GM10266 (cell line): ENCODE results near the gene EPB41L2.

Experiments
- DNase-seq: peaks from one replicate; pipeline ENCODE4 v3.0.0; 2012; ENCODE audit errors: extremely low spot score
- TF ChIP-seq, protein P1 (sequence below): IDR thresholded peaks from 2 replicates; pipeline ENCODE4 v1.5.1; 2012; ENCODE audit warnings: mild to moderate bottlenecking, low read depth; ENCODE audit not compliant: control insufficient read depth, insufficient read depth; ENCODE audit errors: missing control alignments

Gene EPB41L2

DNA sequence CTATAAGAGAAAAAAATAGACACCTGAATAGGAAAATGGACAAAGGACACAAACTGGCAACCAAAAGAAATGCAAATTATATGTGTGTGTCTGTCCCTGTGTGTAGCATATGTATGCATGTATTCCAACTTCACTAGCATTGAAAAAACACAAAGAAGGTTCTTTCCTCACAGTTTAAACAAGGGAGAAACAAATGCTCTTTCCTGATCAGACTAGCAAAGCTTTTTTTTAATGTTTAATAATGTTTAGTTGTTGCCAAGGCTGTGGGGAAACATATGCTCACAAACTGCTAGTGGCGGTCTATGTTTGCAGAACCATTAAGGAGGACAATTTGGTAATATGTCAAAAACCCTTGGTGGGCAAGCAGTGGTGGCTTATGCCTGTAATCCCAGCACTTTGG is 213.5 kb downstream of the EPB41L2 start:
- no peak for DNase-seq
- TF ChIP-seq, protein P1, sequence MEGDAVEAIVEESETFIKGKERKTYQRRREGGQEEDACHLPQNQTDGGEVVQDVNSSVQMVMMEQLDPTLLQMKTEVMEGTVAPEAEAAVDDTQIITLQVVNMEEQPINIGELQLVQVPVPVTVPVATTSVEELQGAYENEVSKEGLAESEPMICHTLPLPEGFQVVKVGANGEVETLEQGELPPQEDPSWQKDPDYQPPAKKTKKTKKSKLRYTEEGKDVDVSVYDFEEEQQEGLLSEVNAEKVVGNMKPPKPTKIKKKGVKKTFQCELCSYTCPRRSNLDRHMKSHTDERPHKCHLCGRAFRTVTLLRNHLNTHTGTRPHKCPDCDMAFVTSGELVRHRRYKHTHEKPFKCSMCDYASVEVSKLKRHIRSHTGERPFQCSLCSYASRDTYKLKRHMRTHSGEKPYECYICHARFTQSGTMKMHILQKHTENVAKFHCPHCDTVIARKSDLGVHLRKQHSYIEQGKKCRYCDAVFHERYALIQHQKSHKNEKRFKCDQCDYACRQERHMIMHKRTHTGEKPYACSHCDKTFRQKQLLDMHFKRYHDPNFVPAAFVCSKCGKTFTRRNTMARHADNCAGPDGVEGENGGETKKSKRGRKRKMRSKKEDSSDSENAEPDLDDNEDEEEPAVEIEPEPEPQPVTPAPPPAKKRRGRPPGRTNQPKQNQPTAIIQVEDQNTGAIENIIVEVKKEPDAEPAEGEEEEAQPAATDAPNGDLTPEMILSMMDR = no peak

DNA sequence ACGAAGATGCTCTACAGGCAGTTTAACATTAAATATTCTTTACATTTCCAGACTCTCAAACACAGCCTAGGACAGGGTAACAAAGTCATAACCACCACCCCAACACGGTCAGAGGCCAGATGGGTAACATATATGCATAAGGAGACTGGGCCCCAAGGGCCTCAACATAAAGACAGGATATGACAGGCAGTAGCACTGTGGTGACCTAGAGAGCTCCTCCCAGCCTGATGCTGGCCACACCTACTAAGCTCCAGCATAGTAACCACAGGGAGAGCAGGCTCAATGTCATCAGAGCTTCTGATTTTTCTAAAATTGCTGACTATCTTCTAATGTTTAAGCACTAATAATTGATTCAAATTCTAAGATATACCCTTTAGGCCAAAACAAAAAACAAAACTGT is 214.1 kb downstream of the EPB41L2 start:
- TF ChIP-seq, protein P1 = no peak
- peak; percentile 13 for DNase-seq

DNA sequence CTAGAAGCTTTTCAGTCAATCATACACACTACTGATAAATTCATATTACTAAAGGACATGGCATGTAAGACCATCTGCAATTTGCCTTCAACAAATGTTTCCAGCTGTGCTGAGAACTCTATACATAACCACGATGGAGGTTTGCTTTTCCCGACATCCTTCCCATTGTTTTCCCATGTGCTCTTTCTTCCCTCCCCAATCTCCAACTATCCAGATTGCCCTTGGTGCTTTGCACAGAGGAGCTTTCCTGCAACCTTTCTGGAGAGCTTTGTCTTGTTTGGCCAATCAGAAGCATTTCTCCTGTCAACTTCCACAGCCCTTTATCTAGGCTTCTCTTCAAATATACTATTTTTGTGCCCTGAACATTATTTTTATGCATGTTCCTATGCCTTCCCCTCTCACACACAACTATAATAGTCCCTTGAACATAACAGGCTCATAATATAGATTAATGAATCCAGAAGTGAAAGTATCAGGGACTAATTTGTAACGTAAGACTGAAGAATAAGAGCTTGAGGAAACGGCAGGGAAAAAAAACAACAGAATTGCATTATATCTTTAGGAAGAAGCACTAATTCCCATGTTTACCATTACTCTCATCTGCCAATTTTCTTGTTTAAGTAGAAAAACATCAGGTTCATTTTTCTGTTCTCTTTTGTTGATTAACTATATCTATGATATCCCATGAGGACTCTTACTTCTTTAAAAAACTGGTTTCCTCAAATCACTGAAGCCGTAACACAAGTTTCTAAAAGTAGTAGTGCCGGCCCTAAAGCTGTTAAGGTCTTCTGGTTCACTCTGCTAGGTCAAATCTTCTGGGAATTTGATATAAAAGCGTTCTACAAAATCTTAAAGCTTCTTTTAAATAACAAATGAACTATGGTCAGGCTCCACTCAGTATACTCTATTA is 215.8 kb downstream of the EPB41L2 start:
- TF ChIP-seq, protein P1 = no peak
- no peak for DNase-seq

DNA sequence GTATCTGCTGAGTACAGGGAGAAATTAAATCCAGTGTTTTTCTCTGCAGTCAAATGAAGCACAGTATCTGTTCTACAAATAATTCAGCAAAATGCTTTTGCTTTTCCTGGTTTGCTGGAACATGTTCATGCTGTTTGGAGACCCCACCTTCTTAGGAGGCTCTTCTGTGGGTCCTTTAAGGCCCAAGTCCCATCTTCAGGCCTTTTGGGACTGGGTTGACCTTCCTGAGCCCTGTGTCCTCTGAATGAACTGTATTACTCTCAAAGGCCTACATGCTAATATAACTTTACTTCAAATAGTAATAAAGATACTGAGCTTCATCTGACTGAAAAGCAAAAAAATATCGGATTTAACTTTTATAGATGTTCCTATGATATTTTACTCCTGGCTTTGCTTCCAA is 216.5 kb downstream of the EPB41L2 start:
- DNase-seq = no peak
- TF ChIP-seq, protein P1 = no peak

DNA sequence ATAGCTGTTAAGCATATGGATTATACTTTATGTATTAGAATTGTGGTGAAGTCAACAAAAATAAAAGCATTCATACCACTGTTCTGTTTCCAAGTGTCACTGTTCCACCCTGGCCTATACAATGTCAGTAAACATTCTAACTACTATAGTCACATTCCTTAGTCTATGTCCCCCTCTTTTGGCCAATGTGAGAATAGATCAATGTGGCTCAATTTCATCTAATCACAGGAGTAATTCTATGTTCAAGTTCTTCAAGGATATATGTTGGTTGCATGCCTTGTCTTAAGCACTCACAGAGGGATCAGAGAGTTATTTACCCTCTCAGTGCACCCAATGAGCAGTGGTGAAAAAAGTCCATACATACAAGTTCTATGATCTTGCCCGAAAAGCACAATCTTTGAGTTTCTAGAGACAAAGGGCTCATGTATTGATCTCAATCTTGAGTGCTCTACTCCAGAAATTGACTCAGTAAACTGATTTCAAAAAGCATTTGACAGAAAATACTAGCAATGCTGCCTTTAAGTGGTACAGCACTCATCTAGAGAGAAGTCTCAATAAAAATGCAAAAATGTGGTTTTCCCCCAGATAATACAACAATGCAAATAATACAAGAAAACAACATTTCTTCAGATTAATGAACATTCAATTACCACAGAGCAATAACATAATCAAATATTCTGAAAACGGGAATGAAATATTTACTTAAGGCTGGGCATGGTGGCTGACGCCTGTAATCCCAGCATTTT is 219.3 kb downstream of the EPB41L2 start:
- peak; percentile 40 for DNase-seq
- TF ChIP-seq, protein P1 = peak; percentile 70

DNA sequence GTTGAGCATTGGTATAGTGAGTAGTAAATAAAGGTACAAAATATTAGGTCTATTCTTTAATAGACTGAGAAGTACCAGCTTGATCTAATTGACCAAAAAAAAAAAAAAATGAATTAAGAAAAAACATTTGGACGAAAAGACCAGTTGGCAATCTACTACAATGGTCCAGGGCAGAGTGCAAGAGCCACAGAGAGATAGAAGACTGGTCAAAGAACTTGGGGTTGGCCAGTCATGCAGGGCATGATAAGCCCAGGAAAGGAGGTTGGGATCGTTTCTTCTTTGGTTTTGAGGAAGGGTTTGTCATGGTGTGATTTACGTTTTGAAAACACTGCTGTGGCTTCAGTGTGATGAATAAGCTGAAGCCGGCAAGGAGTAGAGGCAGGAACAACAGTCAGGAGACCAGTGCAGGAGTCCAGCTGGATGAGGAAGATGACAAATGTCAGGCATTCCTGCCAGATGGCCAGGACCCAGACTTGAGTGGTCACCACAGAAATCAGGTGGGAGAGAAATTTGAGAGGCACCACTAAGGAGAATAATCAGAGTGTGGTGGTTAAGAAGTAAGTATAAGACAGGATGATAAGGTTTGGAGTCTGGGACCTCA is 221.8 kb downstream of the EPB41L2 start:
- TF ChIP-seq, protein P1 = no peak
- DNase-seq = no peak

DNA sequence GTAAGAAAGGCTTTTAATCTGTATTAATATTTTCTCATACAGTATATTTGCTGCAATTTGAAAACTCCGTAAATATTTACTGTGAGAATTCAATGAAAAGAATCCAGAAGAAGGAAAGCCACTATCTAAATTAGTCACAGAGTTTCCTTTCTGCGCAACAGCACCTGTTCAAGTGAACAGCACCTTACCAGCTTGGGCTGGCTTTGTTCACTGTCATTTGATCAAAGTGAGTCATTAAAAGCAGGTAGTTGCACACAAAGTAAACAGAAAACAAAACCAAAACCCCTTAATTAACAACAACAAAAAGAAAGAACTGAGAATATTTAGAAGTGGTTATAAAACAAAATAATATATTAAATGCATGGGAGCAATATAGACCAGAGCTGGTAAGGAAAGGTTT is 223.0 kb downstream of the EPB41L2 start:
- DNase-seq = no peak
- TF ChIP-seq, protein P1 = no peak
